A673 (cell line): ENCODE data around the gene ABI2. TPM values are rescaled to one million over a fixed set of nuclear protein-coding genes. Genes with fewer than 3 reads are reported as not detected.

Experiments used
- BruUV-seq: library from RNA; stranded (reverse); fragments of 400-500 nt; replicated peaks from 2 replicates; lab custom pipeline; 2021; lab: Mats Ljungman, UMichigan
- CTCF ChIA-PET: fragments of 300-600 bp; sonication (Branson Sonifier 250); formaldehyde crosslinking; loops from one replicate; lab custom pipeline; 2022; ENCODE audit warnings: antibody characterized with exemption; lab: Charles Lee
- POLR2A ChIA-PET: fragments of 300-600 bp; sonication (Branson Sonifier 250); formaldehyde crosslinking; loops from one replicate; lab custom pipeline; 2022; ENCODE audit warnings: antibody characterized with exemption; ENCODE audit not compliant: low non-redundant PET; lab: Charles Lee
- DNase-seq: peaks from one replicate; pipeline ENCODE4 v3.0.0-alpha.2; 2015; ENCODE audit warnings: low spot score
- H3K27ac ChIP-seq: fragments of 200-600 bp; sonication (generic); 2 replicates; pipeline ENCODE4 v1.5.1; 2016; ENCODE audit warnings: mixed run types, low read depth, mild to moderate bottlenecking, mixed read lengths, antibody characterized with exemption, low read length; ENCODE audit not compliant: poor library complexity, severe bottlenecking
- H3K27me3 ChIP-seq: fragments of 200-600 bp; sonication (generic); replicated peaks from 2 replicates; pipeline ENCODE4 v1.6.1; 2017; ENCODE audit warnings: mixed run types, low read depth, mild to moderate bottlenecking, mixed read lengths, antibody characterized with exemption, low read length; ENCODE audit not compliant: insufficient read depth, poor library complexity
- H3K36me3 ChIP-seq: fragments of 200-600 bp; sonication (generic); 2 replicates; pipeline ENCODE4 v1.6.1; 2016; ENCODE audit warnings: mixed run types, mild to moderate bottlenecking, mixed read lengths, antibody characterized with exemption, low read length; ENCODE audit not compliant: insufficient read depth, poor library complexity, severe bottlenecking
- H3K4me1 ChIP-seq: fragments of 200-600 bp; sonication (generic); 2 replicates; pipeline ENCODE4 v1.6.1; 2017; ENCODE audit warnings: mixed run types, mild to moderate bottlenecking, mixed read lengths, antibody characterized with exemption, low read length; ENCODE audit not compliant: insufficient read depth, poor library complexity, severe bottlenecking
- H3K4me3 ChIP-seq: fragments of 200-600 bp; sonication (generic); 2 replicates; pipeline ENCODE4 v1.5.1; 2016; ENCODE audit warnings: low read depth, mixed run types, mild to moderate bottlenecking, mixed read lengths, low read length; ENCODE audit not compliant: poor library complexity, severe bottlenecking
- H3K9me3 ChIP-seq: fragments of 200-600 bp; sonication (generic); 2 replicates; pipeline ENCODE4 v1.6.1; 2016; ENCODE audit warnings: mixed run types, low read depth, mild to moderate bottlenecking, mixed read lengths, antibody characterized with exemption, low read length; ENCODE audit not compliant: poor library complexity, severe bottlenecking
- CTCF ChIP-seq: fragments of 300-800, 200-600 bp; sonication (generic); conservative IDR thresholded peaks from 2 replicates; pipeline ENCODE4 v1.5.1; 2017; ENCODE audit warnings: low read depth, mild to moderate bottlenecking, antibody characterized with exemption, low read length, moderate library complexity, mixed read lengths
- EZH2 ChIP-seq: fragments of 200-600 bp; sonication (generic); IDR thresholded peaks from 2 replicates; pipeline ENCODE4 v1.6.1; 2017; ENCODE audit warnings: borderline replicate concordance, low read depth, mild to moderate bottlenecking, mixed read lengths, antibody characterized with exemption, low read length; ENCODE audit not compliant: poor library complexity, severe bottlenecking
- intact Hi-C: fragments of 100-400 bp; cut with micrococcal nuclease; formaldehyde crosslinking; loops from one replicate; pipeline ENCODE4 v1.10.0; 2022; ENCODE audit not compliant: unreplicated experiment
- total RNA-seq: library from RNA; stranded (reverse); gene quantifications from 2 replicates; pipeline ENCODE4 v1.2.3, GENCODE V29; 2021

Gene ABI2
- total RNA-seq, 1 experiment from 2014 or later, result 134 TPM

GRCh38 chr2:203404996-203405395 is 76.8 kb downstream of the ABI2 start:
- H3K9me3 ChIP-seq, result no peaks in the 10 kb centered on the region
- CTCF ChIA-PET, result no interaction called here
- no peaks in the 10 kb centered on the region for H3K4me1 ChIP-seq
- DNase-seq, result no peak
- H3K36me3 ChIP-seq, result peaks cover 35% of the 10 kb centered on the region
- no peak for TF ChIP-seq EZH2
- no peak overlapping the region for H3K4me3 ChIP-seq
- no peak overlapping the region for H3K27ac ChIP-seq
- POLR2A ChIA-PET, result no interaction called here
- intact Hi-C loops, result no loop called here
- BruUV-seq, result no TSS peak
- no peaks in the 10 kb centered on the region for H3K27me3 ChIP-seq

- Histone ChIP-seq H3K27me3 (no peaks in the 10 kb centered on the region), H3K9me3 (no peaks in the 10 kb centered on the region), H3K27ac (no peak overlapping the region), H3K36me3 (peaks cover 44% of the 10 kb centered on the region), H3K4me1 (no peaks in the 10 kb centered on the region), H3K4me3 (no peak overlapping the region)
- POLR2A ChIA-PET, result no interaction called here
- no peak for TF ChIP-seq EZH2
- no peak for TF ChIP-seq CTCF
- DNase-seq, result no peak
- no TSS peak for BruUV-seq
- intact Hi-C loops, result no loop called here
- CTCF ChIA-PET, result no interaction called here
Measured at GRCh38 chr2:203407496-203407895, 79.3 kb downstream of the ABI2 start.

- BruUV-seq, result no TSS peak
- no peak for TF ChIP-seq EZH2
- TF ChIP-seq CTCF, result no peak
Measured at GRCh38 chr2:203412546-203413331, 84.5 kb downstream of the ABI2 start.

More at GRCh38 chr2:203412546-203413331, 84.5 kb downstream of the ABI2 start:
- H3K9me3 ChIP-seq, result no peaks in the 10 kb centered on the region
- intact Hi-C loops, result no loop called here
- no peaks in the 10 kb centered on the region for H3K4me1 ChIP-seq
- no peak overlapping the region for H3K27ac ChIP-seq
- CTCF ChIA-PET, result no interaction called here
- POLR2A ChIA-PET, result no interaction called here
- peaks cover 22% of the 10 kb centered on the region for H3K36me3 ChIP-seq
- no peak for DNase-seq
- H3K27me3 ChIP-seq, result no peaks in the 10 kb centered on the region
- H3K4me3 ChIP-seq, result no peak overlapping the region
